GM10248 (cell line): ENCODE measurements around the gene PNLDC1.
"Not testable (repeated sequence)": the region's sequence is repeated elsewhere in the genome, so short reads cannot be mapped to it uniquely, and the experiment has no call there.

Experiments
- CTCF ChIA-PET: fragments of 300-600 bp; sonication (Branson Sonifier 250); formaldehyde crosslinking; extraction: SDS; loops from one replicate; lab custom pipeline; 2021; ENCODE audit warnings: antibody characterized with exemption; lab: Yijun Ruan, JAX
- POLR2A ChIA-PET: fragments of 350-650 bp; sonication (Branson Sonifier 250); formaldehyde crosslinking; extraction: SDS; loops from one replicate; lab custom pipeline; 2020; ENCODE audit warnings: antibody characterized with exemption; lab: Yijun Ruan, JAX
- DNase-seq: peaks from one replicate; pipeline ENCODE4 v3.0.0; 2012; ENCODE audit errors: extremely low spot score
- CTCF ChIP-seq: IDR thresholded peaks from 2 replicates; pipeline ENCODE4 v1.5.1; 2012; ENCODE audit warnings: mild to moderate bottlenecking, low read depth; ENCODE audit errors: extremely low read depth, missing control alignments, control extremely low read depth

PNLDC1 gene

GRCh38 chr6:159821122-159821521 is 21.0 kb downstream of the PNLDC1 start:
- POLR2A ChIA-PET, result no interaction called here
- DNase-seq, result no peak
- CTCF ChIA-PET, result interaction anchor here (0.9 kb wide), 1 partner anchor 21 kb away, joined by 4 read pairs; the partner anchor contains the start of gene PNLDC1
- TF ChIP-seq CTCF, result no peak

GRCh38 chr6:159821726-159822125 is 21.6 kb downstream of the PNLDC1 start:
- DNase-seq, result no peak
- no peak for TF ChIP-seq CTCF
- ChIA-PET CTCF (interaction anchor here (2.1 kb wide), 1 partner anchor 12 kb away, joined by 7 read pairs; no protein-coding TSS in a partner anchor), POLR2A (no interaction called here)

- no peak for TF ChIP-seq CTCF
- DNase-seq, result no peak
- POLR2A ChIA-PET, result no interaction called here
- CTCF ChIA-PET, result interaction anchor here (1.2 kb wide), 1 partner anchor 10 kb away, joined by 3 read pairs; no protein-coding TSS in a partner anchor
Observed at GRCh38 chr6:159823953-159824352, 23.9 kb downstream of the PNLDC1 start.

- CTCF ChIA-PET, result interaction anchor here (1.2 kb wide), 1 partner anchor 9 kb away, joined by 3 read pairs; no protein-coding TSS in a partner anchor
- POLR2A ChIA-PET, DNase-seq: not testable (repeated sequence)
Observed at GRCh38 chr6:159824690-159825089, 24.6 kb downstream of the PNLDC1 start.

GRCh38 chr6:159826004-159826403 is 25.9 kb downstream of the PNLDC1 start:
- TF ChIP-seq CTCF, result no peak
- ChIA-PET POLR2A (no interaction called here), CTCF (no interaction called here)
- no peak for DNase-seq

GRCh38 chr6:159826968-159827647 is 27.0 kb downstream of the PNLDC1 start:
- POLR2A ChIA-PET, result interaction anchor here (0.6 kb wide), 1 partner anchor 305 kb away, joined by 4 read pairs; no protein-coding TSS in a partner anchor
- TF ChIP-seq CTCF, result no peak
- DNase-seq, result no peak
- CTCF ChIA-PET, result no interaction called here

GRCh38 chr6:159828074-159828473 is 28.0 kb downstream of the PNLDC1 start:
- no peak for DNase-seq
- ChIA-PET CTCF (no interaction called here), POLR2A (no interaction called here)
- TF ChIP-seq CTCF, result no peak
